Left ventricle myocardium inferior (tissue), 1 donor: ENCODE data around the gene ALCAM. TPM values are rescaled to one million over a fixed set of nuclear protein-coding genes. Genes with fewer than 3 reads are reported as not detected.
"Not testable (repeated sequence)": the region's sequence is repeated elsewhere in the genome, so short reads cannot be mapped to it uniquely, and the experiment has no call there.

Experiments
- DNase-seq: peaks from one replicate; pipeline ENCODE4 v3.0.0-alpha.2; 2020
- H3K27ac ChIP-seq: fragments of 200-600 bp; replicated peaks from 2 replicates; pipeline ENCODE4 v1.8.0; 2021
- H3K27me3 ChIP-seq: fragments of 200-600 bp; 2 replicates; pipeline ENCODE4 v1.8.0; 2021; ENCODE audit warnings: low read depth
- H3K36me3 ChIP-seq: fragments of 200-600 bp; 2 replicates; pipeline ENCODE4 v1.8.0; 2021
- H3K4me1 ChIP-seq: fragments of 200-600 bp; 2 replicates; pipeline ENCODE4 v1.8.0; 2021
- H3K4me3 ChIP-seq: fragments of 200-600 bp; 2 replicates; pipeline ENCODE4 v1.8.0; 2021; ENCODE audit warnings: mild to moderate bottlenecking, moderate library complexity
- H3K9me3 ChIP-seq: fragments of 200-600 bp; replicated peaks from 2 replicates; pipeline ENCODE4 v1.8.0; 2021
- intact Hi-C: fragments of 100-400 bp; cut with micrococcal nuclease; formaldehyde crosslinking; loops from one replicate; pipeline ENCODE4 v1.11.0; 2022
- total RNA-seq: library from RNA; stranded (reverse); fragmentation: NEBNext Ultra II Directional; extraction: Animal tissue kit (Norgen Biotek cat#: 25700); gene quantifications from one replicate; pipeline ENCODE4 v1.2.1, GENCODE V29; 2021
- TF ChIP-seq, protein P1 (sequence below): fragments of 200-600 bp; IDR thresholded peaks from 2 replicates; pipeline ENCODE4 v1.8.0; 2021; ENCODE audit warnings: antibody characterized with exemption, mild to moderate bottlenecking, borderline replicate concordance
- donor health status: DM: no; HTN: yes; CAD: no; lungs with severe emphysema.

Gene ALCAM
- total RNA-seq, 1 donor from 2014 or later: 3.7 TPM

DNA sequence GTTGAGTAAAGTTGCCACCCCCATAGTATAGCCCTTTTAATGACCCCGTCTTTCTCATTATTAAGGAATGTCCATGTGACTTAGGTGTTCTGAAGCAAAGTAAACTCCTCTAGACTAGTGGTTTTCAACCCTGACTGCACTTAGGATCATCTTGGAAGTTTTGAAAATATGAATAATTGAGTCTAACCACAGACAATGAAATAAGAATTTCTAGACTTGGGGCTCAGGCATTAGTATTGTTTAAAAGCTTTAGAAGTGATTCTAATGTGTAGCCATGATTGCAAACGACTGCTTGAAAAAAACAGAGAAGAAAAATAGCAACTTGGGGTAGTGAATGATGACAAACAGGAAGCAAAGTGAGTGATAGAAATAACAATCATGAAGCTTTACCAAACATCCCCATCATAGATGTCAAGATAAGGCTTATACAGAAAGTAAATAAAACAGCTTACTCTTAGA, 35.0 kb downstream of the ALCAM start:
- Histone ChIP-seq H3K36me3 (no peaks in the 10 kb centered on the region), H3K9me3 (peaks cover 33% of the 10 kb centered on the region), H3K27me3 (no peaks in the 10 kb centered on the region), H3K27ac (no peak overlapping the region), H3K4me1 (no peaks in the 10 kb centered on the region), H3K4me3 (no peak overlapping the region)
- TF ChIP-seq, protein P1, sequence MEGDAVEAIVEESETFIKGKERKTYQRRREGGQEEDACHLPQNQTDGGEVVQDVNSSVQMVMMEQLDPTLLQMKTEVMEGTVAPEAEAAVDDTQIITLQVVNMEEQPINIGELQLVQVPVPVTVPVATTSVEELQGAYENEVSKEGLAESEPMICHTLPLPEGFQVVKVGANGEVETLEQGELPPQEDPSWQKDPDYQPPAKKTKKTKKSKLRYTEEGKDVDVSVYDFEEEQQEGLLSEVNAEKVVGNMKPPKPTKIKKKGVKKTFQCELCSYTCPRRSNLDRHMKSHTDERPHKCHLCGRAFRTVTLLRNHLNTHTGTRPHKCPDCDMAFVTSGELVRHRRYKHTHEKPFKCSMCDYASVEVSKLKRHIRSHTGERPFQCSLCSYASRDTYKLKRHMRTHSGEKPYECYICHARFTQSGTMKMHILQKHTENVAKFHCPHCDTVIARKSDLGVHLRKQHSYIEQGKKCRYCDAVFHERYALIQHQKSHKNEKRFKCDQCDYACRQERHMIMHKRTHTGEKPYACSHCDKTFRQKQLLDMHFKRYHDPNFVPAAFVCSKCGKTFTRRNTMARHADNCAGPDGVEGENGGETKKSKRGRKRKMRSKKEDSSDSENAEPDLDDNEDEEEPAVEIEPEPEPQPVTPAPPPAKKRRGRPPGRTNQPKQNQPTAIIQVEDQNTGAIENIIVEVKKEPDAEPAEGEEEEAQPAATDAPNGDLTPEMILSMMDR: no peak
- intact Hi-C loops: no loop called here
- no peak for DNase-seq

DNA sequence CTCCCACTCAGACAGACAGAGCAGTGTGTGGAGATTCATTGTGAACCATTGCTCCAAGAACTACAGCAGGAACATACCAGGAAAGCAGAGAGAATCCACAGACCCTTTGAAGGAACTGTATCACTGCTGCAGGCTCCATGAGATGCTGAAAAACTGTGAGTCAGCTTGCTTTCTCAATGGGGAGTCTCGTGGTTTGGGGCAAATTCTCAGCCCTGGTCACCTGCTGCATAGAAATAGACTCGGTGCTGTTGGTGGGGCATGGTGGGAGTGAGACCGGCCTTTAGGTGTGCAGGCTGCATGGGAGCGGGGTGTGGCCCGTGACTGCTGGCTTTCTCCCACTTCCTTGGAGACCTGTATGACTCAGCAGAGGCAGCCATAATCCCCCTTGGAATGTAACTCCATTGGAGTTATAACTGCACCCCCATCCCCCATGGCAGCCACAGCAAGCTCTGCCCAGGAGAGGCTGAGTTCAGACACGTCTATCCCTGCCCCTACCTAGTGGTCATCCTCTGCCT, 35.6 kb downstream of the ALCAM start:
- peaks cover 33% of the 10 kb centered on the region for H3K9me3 ChIP-seq
- no peaks in the 10 kb centered on the region for H3K36me3 ChIP-seq
- H3K4me3 ChIP-seq: no peak overlapping the region
- DNase-seq: no peak
- TF ChIP-seq, protein P1: no peak
- no peaks in the 10 kb centered on the region for H3K4me1 ChIP-seq
- intact Hi-C loops: no loop called here
- H3K27ac ChIP-seq: no peak overlapping the region
- H3K27me3 ChIP-seq: no peaks in the 10 kb centered on the region

DNA sequence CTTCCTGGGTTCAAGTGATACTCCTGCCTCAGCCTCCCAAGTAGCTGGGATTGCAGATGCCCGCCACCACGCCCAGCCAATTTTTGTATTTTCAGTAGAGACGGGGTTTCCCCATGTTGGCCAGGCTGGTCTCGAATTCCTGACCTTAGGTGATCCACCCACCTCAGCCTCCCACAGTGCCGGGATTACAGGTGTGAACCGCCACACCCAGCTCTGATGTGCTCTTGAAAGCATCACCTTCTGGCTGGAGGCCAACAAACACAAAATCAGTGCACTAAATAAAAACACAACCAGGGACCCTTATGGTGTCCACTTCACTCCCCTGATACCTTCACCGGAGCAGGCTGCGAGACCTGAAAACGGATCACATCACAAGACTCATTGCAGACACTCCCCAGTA, 36.3 kb downstream of the ALCAM start:
- H3K4me1 ChIP-seq, H3K27me3 ChIP-seq, DNase-seq, H3K4me3 ChIP-seq, H3K36me3 ChIP-seq, H3K27ac ChIP-seq, intact Hi-C loops: not testable (repeated sequence)
- H3K9me3 ChIP-seq: peaks cover 33% of the 10 kb centered on the region

DNA sequence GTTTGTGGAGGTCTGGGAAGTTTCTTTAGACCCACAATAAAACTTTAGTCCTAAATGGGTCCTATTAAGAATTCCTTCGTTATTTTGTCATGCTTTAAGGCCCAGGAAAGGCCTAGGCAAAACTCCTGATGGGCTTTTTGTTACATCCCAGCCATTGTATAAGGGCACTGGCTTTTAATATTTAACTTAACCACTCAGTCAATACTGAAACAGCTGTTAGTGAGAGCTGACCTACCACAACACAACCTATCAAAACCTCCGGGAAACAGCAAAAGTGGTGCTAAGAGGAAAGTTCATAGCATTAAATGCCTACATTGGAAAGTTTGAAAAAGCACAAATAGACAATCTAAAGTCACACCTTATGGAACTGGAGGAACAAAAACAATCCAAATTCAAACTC, 39.6 kb downstream of the ALCAM start:
- Histone ChIP-seq H3K27me3 (no peaks in the 10 kb centered on the region), H3K9me3 (peaks cover 33% of the 10 kb centered on the region), H3K4me3 (no peak overlapping the region), H3K36me3 (no peaks in the 10 kb centered on the region), H3K4me1 (no peaks in the 10 kb centered on the region), H3K27ac (no peak overlapping the region)
- intact Hi-C loops: no loop called here
- TF ChIP-seq, protein P1: no peak
- no peak for DNase-seq

DNA sequence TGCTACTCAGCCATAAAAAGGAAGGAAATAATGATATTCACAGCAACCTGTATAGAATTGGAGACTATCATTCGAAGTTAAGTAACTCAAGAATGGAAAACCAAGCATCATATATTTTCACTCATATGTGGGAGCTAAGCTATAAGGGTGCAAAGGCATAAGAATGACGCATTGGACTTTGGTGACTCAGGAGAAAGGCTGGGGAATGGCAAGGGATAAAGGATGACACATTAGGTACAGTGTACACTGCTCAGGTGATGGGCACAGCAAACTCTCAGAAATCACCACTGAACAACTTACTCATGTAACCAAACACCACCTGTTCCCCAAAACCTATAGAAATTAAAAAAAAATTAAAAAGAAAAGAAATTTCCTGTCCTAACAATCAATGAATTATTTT, 42.7 kb downstream of the ALCAM start:
- no peaks in the 10 kb centered on the region for H3K27me3 ChIP-seq
- no peak for DNase-seq
- H3K36me3 ChIP-seq: no peaks in the 10 kb centered on the region
- H3K27ac ChIP-seq: no peak overlapping the region
- TF ChIP-seq, protein P1: no peak
- H3K4me3 ChIP-seq: no peak overlapping the region
- peaks cover 18% of the 10 kb centered on the region for H3K9me3 ChIP-seq
- intact Hi-C loops: no loop called here
- no peaks in the 10 kb centered on the region for H3K4me1 ChIP-seq

DNA sequence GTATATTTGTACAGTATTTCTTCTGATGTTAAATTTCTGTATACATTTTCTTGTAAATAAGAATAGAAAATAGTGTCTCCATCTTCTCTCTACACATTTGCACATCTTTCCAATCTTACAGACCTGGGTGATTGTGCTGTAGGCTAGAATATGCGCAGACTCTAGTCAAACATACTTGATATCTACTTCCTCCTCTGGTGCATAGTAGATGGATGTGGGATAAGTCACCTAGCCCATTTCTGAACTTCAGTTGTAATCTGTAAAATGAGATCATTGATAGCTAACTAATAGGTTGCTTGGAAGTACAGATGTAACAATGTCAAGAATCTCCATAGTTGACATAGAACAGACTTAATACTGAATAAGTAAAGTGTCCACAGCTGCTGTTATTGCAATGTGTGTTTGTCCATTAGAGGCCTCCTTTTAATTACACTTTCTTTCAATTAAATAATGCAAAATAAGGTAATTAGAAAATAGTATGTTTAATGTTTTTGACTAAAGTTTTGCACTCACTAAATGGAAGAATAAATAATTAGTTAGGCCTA, 46.7 kb downstream of the ALCAM start:
- intact Hi-C loops: no loop called here
- no peaks in the 10 kb centered on the region for H3K36me3 ChIP-seq
- H3K9me3 ChIP-seq: no peaks in the 10 kb centered on the region
- H3K27ac ChIP-seq: no peak overlapping the region
- no peaks in the 10 kb centered on the region for H3K27me3 ChIP-seq
- H3K4me1 ChIP-seq: no peaks in the 10 kb centered on the region
- TF ChIP-seq, protein P1: no peak
- no peak overlapping the region for H3K4me3 ChIP-seq
- no peak for DNase-seq
